ENCODE measurements around the gene RPS29. TPM values are rescaled to one million over a fixed set of nuclear protein-coding genes. Genes with fewer than 3 reads are reported as not detected.

The RPS29 gene
- total and polyA plus RNA-seq, 2 of the 13 experiments (the other 11 are each of a cell fraction or from before 2014, with no cell fraction given) = 4,303 to 8,215 TPM

- TF ChIP-seq ZFP41 (CRISPR knock-in tag; IDR thresholded peaks at IDR 0.05; ENCODE audit: borderline replicate concordance) = no peak
- TF ChIP-seq SOX6 (IDR thresholded peaks at IDR 0.05) = no peak
- peak; percentile 57; the same call in 1 of the 2 replicates for TF ChIP-seq SOX6 (CRISPR knock-in tag; IDR thresholded peaks at IDR 0.05)
- TF ChIP-seq ZNF567 (CRISPR knock-in tag; IDR thresholded peaks at IDR 0.05; ENCODE audit: borderline replicate concordance) = peak; percentile 57; the same call in 1 of the 2 replicates
- no peak for TF ChIP-seq TCF12 (IDR thresholded peaks at IDR 0.05)
- TF ChIP-seq TCF12 (CRISPR knock-in tag; IDR thresholded peaks at IDR 0.05) = peak; percentile 61; the same call in 1 of the 2 replicates
- peak; percentile 35; the same call in 1 of the 2 replicates for TF ChIP-seq BCL3 (CRISPR knock-in tag; IDR thresholded peaks at IDR 0.05)
- peak; percentile 51; the same call in 1 of the 2 replicates for TF ChIP-seq TSC22D2 (CRISPR knock-in tag; IDR thresholded peaks at IDR 0.05; ENCODE audit: borderline replicate concordance)
- TF ChIP-seq AKNA (CRISPR knock-in tag; IDR thresholded peaks at IDR 0.05; ENCODE audit: borderline replicate concordance) = no peak; the same call in 1 of the 2 replicates
- no peak for TF ChIP-seq ISX (CRISPR knock-in tag; conservative IDR thresholded peaks at IDR 0.05)
- 0 out of 2 replicates have a peak, but pooled peaks have one; percentile 37 for TF ChIP-seq MEF2D (CRISPR knock-in tag; IDR thresholded peaks at IDR 0.05)
- peak; percentile 79; the same call in 1 of the 2 replicates for TF ChIP-seq PHF21A (CRISPR knock-in tag; IDR thresholded peaks at IDR 0.05)
- peak; percentile 40; the same call in 1 of the 2 replicates for TF ChIP-seq ZNF772 (CRISPR knock-in tag; IDR thresholded peaks at IDR 0.05)
- TF ChIP-seq TFE3 (CRISPR knock-in tag; IDR thresholded peaks at IDR 0.05) = peak; percentile 53
- no peak for TF ChIP-seq MIXL1 (CRISPR knock-in tag; IDR thresholded peaks at IDR 0.05)
- TF ChIP-seq ARID4A (CRISPR knock-in tag; IDR thresholded peaks at IDR 0.05; ENCODE audit: borderline replicate concordance) = peak; percentile 87
Observed at GRCh38 chr14:49633640-49634546, 47.7 kb upstream of the RPS29 start (continued).
